ENCODE results near the gene ADCY2. TPM values are rescaled to one million over a fixed set of nuclear protein-coding genes. Genes with fewer than 3 reads are reported as not detected.

The ADCY2 gene
- total RNA-seq, 2 experiments from 2014 or later, result not detected

- no peak overlapping the region for H3K4me3 Mint-ChIP-seq
- CTCF ChIA-PET, result no interaction called here
- no peaks in the 10 kb centered on the region for H3K36me3 Mint-ChIP-seq (ENCODE audit: low read depth)
- no peaks in the 10 kb centered on the region for H3K27me3 Mint-ChIP-seq
- H3K4me1 Mint-ChIP-seq, result no peaks in the 10 kb centered on the region
- POLR2A ChIA-PET, result no interaction called here
- no peak overlapping the region for H3K27ac Mint-ChIP-seq
- no peaks in the 10 kb centered on the region for H3K9me3 Mint-ChIP-seq
- DNase-seq, result no peak
Observed at GRCh38 chr5:7663808-7664207, 267.9 kb downstream of the ADCY2 start.

- Mint-ChIP-seq H3K27ac (no peak overlapping the region), H3K4me1 (no peaks in the 10 kb centered on the region), H3K36me3 (ENCODE audit: low read depth) (no peaks in the 10 kb centered on the region), H3K27me3 (no peaks in the 10 kb centered on the region), H3K4me3 (no peak overlapping the region), H3K9me3 (no peaks in the 10 kb centered on the region)
- no peak for DNase-seq
- CTCF ChIA-PET, result no interaction called here
- POLR2A ChIA-PET, result no interaction called here
Observed at GRCh38 chr5:7664208-7664607, 268.3 kb downstream of the ADCY2 start.

GRCh38 chr5:7667216-7667767 is 271.4 kb downstream of the ADCY2 start:
- H3K4me3 Mint-ChIP-seq, result no peak overlapping the region
- H3K9me3 Mint-ChIP-seq, result no peaks in the 10 kb centered on the region
- DNase-seq, result no peak
- H3K27me3 Mint-ChIP-seq, result no peaks in the 10 kb centered on the region
- CTCF ChIA-PET, result no interaction called here
- H3K27ac Mint-ChIP-seq, result no peak overlapping the region
- POLR2A ChIA-PET, result no interaction called here
- no peaks in the 10 kb centered on the region for H3K4me1 Mint-ChIP-seq
- no peaks in the 10 kb centered on the region for H3K36me3 Mint-ChIP-seq (ENCODE audit: low read depth)

GRCh38 chr5:7668161-7668560 is 272.2 kb downstream of the ADCY2 start:
- no peak for DNase-seq
- no peaks in the 10 kb centered on the region for H3K36me3 Mint-ChIP-seq (ENCODE audit: low read depth)
- H3K27me3 Mint-ChIP-seq, result no peaks in the 10 kb centered on the region
- POLR2A ChIA-PET, result no interaction called here
- H3K4me3 Mint-ChIP-seq, result no peak overlapping the region
- CTCF ChIA-PET, result no interaction called here
- H3K27ac Mint-ChIP-seq, result no peak overlapping the region
- H3K4me1 Mint-ChIP-seq, result no peaks in the 10 kb centered on the region
- H3K9me3 Mint-ChIP-seq, result no peaks in the 10 kb centered on the region

GRCh38 chr5:7668627-7669026 is 272.7 kb downstream of the ADCY2 start:
- no peak overlapping the region for H3K4me3 Mint-ChIP-seq
- ChIA-PET POLR2A (no interaction called here), CTCF (no interaction called here)
- no peaks in the 10 kb centered on the region for H3K9me3 Mint-ChIP-seq
- H3K4me1 Mint-ChIP-seq, result no peaks in the 10 kb centered on the region
- H3K27me3 Mint-ChIP-seq, result no peaks in the 10 kb centered on the region
- DNase-seq, result no peak
- H3K36me3 Mint-ChIP-seq (ENCODE audit: low read depth), result no peaks in the 10 kb centered on the region
- no peak overlapping the region for H3K27ac Mint-ChIP-seq

- H3K27me3 Mint-ChIP-seq, result no peaks in the 10 kb centered on the region
- ChIA-PET POLR2A (no interaction called here), CTCF (no interaction called here)
Observed at GRCh38 chr5:7671381-7671993, 275.5 kb downstream of the ADCY2 start.

GRCh38 chr5:7673658-7674057 is 277.7 kb downstream of the ADCY2 start:
- Mint-ChIP-seq H3K27ac (no peak overlapping the region), H3K4me3 (no peak overlapping the region), H3K9me3 (no peaks in the 10 kb centered on the region), H3K27me3 (no peaks in the 10 kb centered on the region), H3K36me3 (ENCODE audit: low read depth) (no peaks in the 10 kb centered on the region), H3K4me1 (no peaks in the 10 kb centered on the region)
- POLR2A ChIA-PET, result no interaction called here
- CTCF ChIA-PET, result no interaction called here
- no peak for DNase-seq

More at GRCh38 chr5:7671381-7671993, 275.5 kb downstream of the ADCY2 start:
- DNase-seq, result no peak
- Mint-ChIP-seq H3K9me3 (no peaks in the 10 kb centered on the region), H3K36me3 (ENCODE audit: low read depth) (no peaks in the 10 kb centered on the region), H3K4me1 (no peaks in the 10 kb centered on the region), H3K4me3 (no peak overlapping the region), H3K27ac (no peak overlapping the region)

- ChIA-PET CTCF (no interaction called here), POLR2A (no interaction called here)
- no peaks in the 10 kb centered on the region for H3K4me1 Mint-ChIP-seq
- H3K36me3 Mint-ChIP-seq (ENCODE audit: low read depth), result no peaks in the 10 kb centered on the region
- no peak overlapping the region for H3K27ac Mint-ChIP-seq
- H3K27me3 Mint-ChIP-seq, result no peaks in the 10 kb centered on the region
- H3K4me3 Mint-ChIP-seq, result no peak overlapping the region
- H3K9me3 Mint-ChIP-seq, result no peaks in the 10 kb centered on the region
- DNase-seq, result no peak
Observed at GRCh38 chr5:7676455-7676854, 280.5 kb downstream of the ADCY2 start.

GRCh38 chr5:7678030-7678429 is 282.1 kb downstream of the ADCY2 start:
- Mint-ChIP-seq H3K9me3 (no peaks in the 10 kb centered on the region), H3K27me3 (no peaks in the 10 kb centered on the region), H3K4me3 (no peak overlapping the region), H3K27ac (no peak overlapping the region), H3K4me1 (no peaks in the 10 kb centered on the region), H3K36me3 (ENCODE audit: low read depth) (no peaks in the 10 kb centered on the region)
- ChIA-PET POLR2A (no interaction called here), CTCF (no interaction called here)
- DNase-seq, result no peak

- H3K27ac Mint-ChIP-seq, result no peak overlapping the region
- ChIA-PET POLR2A (no interaction called here), CTCF (no interaction called here)
- H3K27me3 Mint-ChIP-seq, result no peaks in the 10 kb centered on the region
- no peak for DNase-seq
- H3K4me1 Mint-ChIP-seq, result no peaks in the 10 kb centered on the region
- H3K9me3 Mint-ChIP-seq, result no peaks in the 10 kb centered on the region
- H3K4me3 Mint-ChIP-seq, result no peak overlapping the region
- H3K36me3 Mint-ChIP-seq (ENCODE audit: low read depth), result no peaks in the 10 kb centered on the region
Observed at GRCh38 chr5:7679663-7680062, 283.7 kb downstream of the ADCY2 start.

GRCh38 chr5:7680260-7680659 is 284.3 kb downstream of the ADCY2 start:
- CTCF ChIA-PET, result no interaction called here
- POLR2A ChIA-PET, result no interaction called here
- no peaks in the 10 kb centered on the region for H3K4me1 Mint-ChIP-seq
- no peaks in the 10 kb centered on the region for H3K36me3 Mint-ChIP-seq (ENCODE audit: low read depth)
- no peak for DNase-seq
- H3K27ac Mint-ChIP-seq, result no peak overlapping the region
- H3K9me3 Mint-ChIP-seq, result no peaks in the 10 kb centered on the region
- H3K27me3 Mint-ChIP-seq, result no peaks in the 10 kb centered on the region
- no peak overlapping the region for H3K4me3 Mint-ChIP-seq

- H3K4me1 Mint-ChIP-seq, result no peaks in the 10 kb centered on the region
- H3K9me3 Mint-ChIP-seq, result no peaks in the 10 kb centered on the region
- peaks cover 2% of the 10 kb centered on the region for H3K27me3 Mint-ChIP-seq
- no peak for DNase-seq
- no peak overlapping the region for H3K27ac Mint-ChIP-seq
- CTCF ChIA-PET, result no interaction called here
- POLR2A ChIA-PET, result no interaction called here
- no peak overlapping the region for H3K4me3 Mint-ChIP-seq
- no peaks in the 10 kb centered on the region for H3K36me3 Mint-ChIP-seq (ENCODE audit: low read depth)
Observed at GRCh38 chr5:7682379-7682778, 286.4 kb downstream of the ADCY2 start.

- ChIA-PET POLR2A (no interaction called here), CTCF (no interaction called here)
- no peak overlapping the region for H3K4me3 Mint-ChIP-seq
- peaks cover 2% of the 10 kb centered on the region for H3K27me3 Mint-ChIP-seq
- H3K27ac Mint-ChIP-seq, result no peak overlapping the region
- no peaks in the 10 kb centered on the region for H3K4me1 Mint-ChIP-seq
- H3K9me3 Mint-ChIP-seq, result no peaks in the 10 kb centered on the region
- no peak for DNase-seq
- no peaks in the 10 kb centered on the region for H3K36me3 Mint-ChIP-seq (ENCODE audit: low read depth)
Observed at GRCh38 chr5:7683753-7684152, 287.8 kb downstream of the ADCY2 start.

GRCh38 chr5:7684826-7685225 is 288.9 kb downstream of the ADCY2 start:
- Mint-ChIP-seq H3K27ac (no peak overlapping the region), H3K4me3 (no peak overlapping the region), H3K4me1 (no peaks in the 10 kb centered on the region), H3K27me3 (peaks cover 2% of the 10 kb centered on the region), H3K9me3 (no peaks in the 10 kb centered on the region), H3K36me3 (ENCODE audit: low read depth) (no peaks in the 10 kb centered on the region)
- CTCF ChIA-PET, result no interaction called here
- no peak for DNase-seq
- POLR2A ChIA-PET, result no interaction called here

All from activated CD4-positive, alpha-beta memory T cell treated with anti-CD3 and anti-CD28 coated beads, Interleukin-2, amount 10 ng/mL, durations not matched to agents 7 days and 5 days (primary cell).